A549 (cell line): Measurements from ENCODE around the gene KCNAB2. TPM values are rescaled to one million over a fixed set of nuclear protein-coding genes. Genes with fewer than 3 reads are reported as not detected.

Source experiments
- ATAC-seq, 2 experiments: fragments of 200-7000 bp in 1 of 2; fragments of >200 bp in 1 of 2; cut with Nextera tagmentation in 1 of 2; cut with Tn5 transposase in 1 of 2; 3 replicates each; pipeline versions ENCODE4 v1.8.0 to v1.9.1; 2018 to 2020; ENCODE audit warnings: mild to moderate bottlenecking in 1 of 2, moderate library complexity in 1 of 2
- CTCF ChIA-PET: fragments of 300-600 bp; sonication (Branson Sonifier 250); formaldehyde crosslinking; extraction: SDS; loops from one replicate; lab custom pipeline; 2021; ENCODE audit warnings: antibody characterized with exemption, inconsistent platforms; lab: Yijun Ruan, JAX
- POLR2A ChIA-PET: fragments of 350-600 bp; formaldehyde crosslinking; extraction: SDS; loops from one replicate; lab custom pipeline; 2021; ENCODE audit warnings: antibody characterized with exemption, inconsistent platforms; lab: Yijun Ruan, JAX
- DNase-seq, 2 experiments: peaks; one replicate each; pipeline versions ENCODE4 v3.0.0 to v3.0.0-alpha.2; 2011 to 2016; ENCODE audit warnings: low read depth in 1 of 2, low spot score in 1 of 2
- FAIRE-seq: peaks from 2 replicates; lab custom pipeline; 2011; peaks lifted over from hg19 to GRCh38; lab: Jason Lieb, UNC
- H3K27ac ChIP-seq, 2 experiments: fragments of >200 bp; sonication (Bioruptor Twin); formaldehyde crosslinking; 3 replicates each; pipeline ENCODE4 v1.5.1; 2016 to 2017
- H3K4me1 ChIP-seq: fragments of >200 bp; sonication (Bioruptor Twin); formaldehyde crosslinking; 3 replicates; pipeline ENCODE4 v1.6.1; 2016
- H3K4me2 ChIP-seq: fragments of >200 bp; sonication (Bioruptor Twin); formaldehyde crosslinking; 3 replicates; pipeline ENCODE4 v1.6.1; 2016
- H3K4me3 ChIP-seq: fragments of >200 bp; sonication (Bioruptor Twin); formaldehyde crosslinking; 3 replicates; pipeline ENCODE4 v1.5.1; 2016
- H3K9me3 ChIP-seq: fragments of >200 bp; sonication (Bioruptor Twin); formaldehyde crosslinking; 3 replicates; pipeline ENCODE4 v1.6.1; 2016
- CBX2 ChIP-seq: fragments of 200-600 bp; sonication (generic); IDR thresholded peaks from 2 replicates; pipeline ENCODE4 v1.6.1; 2016; ENCODE audit warnings: low read depth, mild to moderate bottlenecking, borderline replicate concordance
- CBX8 ChIP-seq: fragments of 200-600 bp; sonication (generic); IDR thresholded peaks from 2 replicates; pipeline ENCODE4 v1.6.1; 2016
- CEBPB ChIP-seq, 2 experiments: fragments of >200 bp in 1 of 2; sonication (Bioruptor Twin) in 1 of 2; formaldehyde crosslinking in 1 of 2; IDR thresholded peaks; 2 replicates each; pipeline ENCODE4 v1.6.1; 2012 to 2016
- CHD2 ChIP-seq: fragments of 150-350 bp; IDR thresholded peaks from 2 replicates; pipeline ENCODE4 v1.6.1; 2014; ENCODE audit warnings: low read length; ENCODE audit not compliant: partially characterized antibody
- EHMT2 ChIP-seq: fragments of 200-600 bp; sonication (generic); IDR thresholded peaks from 2 replicates; pipeline ENCODE4 v1.6.1; 2016; ENCODE audit warnings: antibody characterized with exemption, low read depth, mild to moderate bottlenecking, moderate library complexity
- EP300 ChIP-seq, 2 experiments: fragments of >200 bp; sonication (Bioruptor Twin); formaldehyde crosslinking; IDR thresholded peaks; 2 replicates in 1 of 2; 3 replicates in 1 of 2; pipeline ENCODE4 v1.6.1; 2016 to 2017
- FOSB ChIP-seq: fragments of 250-450 bp; sonication (Bioruptor Pico); IDR thresholded peaks from 2 replicates; pipeline ENCODE4 v1.5.0; 2020; ENCODE audit warnings: mild to moderate bottlenecking, moderate library complexity
- FOSL2 ChIP-seq, 2 experiments: fragments of 450-650 bp in 1 of 2; fragments of >200 bp in 1 of 2; sonication (Bioruptor Twin) in 1 of 2; formaldehyde crosslinking; IDR thresholded peaks; 2 replicates each; pipeline versions ENCODE4 v1.5.0 to v1.6.1; 2016 to 2020; ENCODE audit warnings: mild to moderate bottlenecking in 1 of 2, moderate library complexity in 1 of 2
- FOXS1 ChIP-seq: fragments of 250-450 bp; sonication (Bioruptor Pico); IDR thresholded peaks from 2 replicates; pipeline ENCODE4 v1.5.0; 2020; ENCODE audit warnings: mild to moderate bottlenecking, moderate library complexity
- GATA3 ChIP-seq: IDR thresholded peaks from 2 replicates; pipeline ENCODE4 v1.6.1; 2012; ENCODE audit warnings: borderline replicate concordance
- HDAC2 ChIP-seq: fragments of 200-600 bp; sonication (generic); IDR thresholded peaks from 2 replicates; pipeline ENCODE4 v1.6.1; 2016
- JUNB ChIP-seq: fragments of >200 bp; sonication (Bioruptor Twin); formaldehyde crosslinking; IDR thresholded peaks from 2 replicates; pipeline ENCODE4 v1.6.1; 2016
- KDM1A ChIP-seq: fragments of 200-600 bp; sonication (generic); IDR thresholded peaks from 2 replicates; pipeline ENCODE4 v1.6.1; 2016; ENCODE audit warnings: low read depth, mild to moderate bottlenecking
- MAFK ChIP-seq: fragments of 450-650 bp; IDR thresholded peaks from 2 replicates; pipeline ENCODE4 v1.6.1; 2014; ENCODE audit not compliant: partially characterized antibody
- MAZ ChIP-seq: fragments of 150-350 bp; IDR thresholded peaks from 2 replicates; pipeline ENCODE4 v1.6.1; 2014; ENCODE audit warnings: antibody characterized with exemption, low read depth, low read length, borderline replicate concordance
- NR3C1 ChIP-seq: fragments of >200 bp; sonication (Bioruptor Twin); formaldehyde crosslinking; IDR thresholded peaks from 3 replicates; pipeline ENCODE4 v1.6.1; 2017
- RAD21 ChIP-seq, 2 experiments: fragments of >200 bp in 1 of 2; sonication (Bioruptor Twin) in 1 of 2; formaldehyde crosslinking in 1 of 2; IDR thresholded peaks in 1 of 2; conservative IDR thresholded peaks in 1 of 2; 2 replicates in 1 of 2; 3 replicates in 1 of 2; pipeline ENCODE4 v1.6.1; 2012 to 2018; ENCODE audit warnings: inconsistent platforms in 1 of 2
- RCOR1 ChIP-seq: fragments of 150-350 bp; IDR thresholded peaks from 2 replicates; pipeline ENCODE4 v1.6.1; 2014; ENCODE audit warnings: antibody characterized with exemption, low read length, low read depth
- RNF2 ChIP-seq: fragments of 200-600 bp; sonication (generic); IDR thresholded peaks from 2 replicates; pipeline ENCODE4 v1.6.1; 2016; ENCODE audit warnings: low read depth, mild to moderate bottlenecking, antibody characterized with exemption, moderate library complexity, borderline replicate concordance
- SREBF2 ChIP-seq: fragments of 450-650 bp; IDR thresholded peaks from 2 replicates; pipeline ENCODE4 v1.6.1; 2014; ENCODE audit warnings: mild to moderate bottlenecking, moderate library complexity
- WGBS: methylation state at CpG from one replicate; pipeline ENCODE4 v1.1.6; 2017; ENCODE audit errors: missing lambda C conversion rate; 5-methylcytosine and 5-hydroxymethylcytosine counted together
- polyA plus RNA-seq, 4 experiments: library from polyadenylated mRNA; depleted of rRNA in 3 of 4; stranded (reverse); fragments of >200 nt; fragmentation: RNase III in 1 of 4; extraction: RNeasy Plus Mini Kit Qiagen cat#74134 plus additional on column Dnase treatment in 1 of 4; gene quantifications; 2 replicates in 3 of 4; 3 replicates in 1 of 4; pipeline ENCODE4 v1.2.3, GENCODE V29; 2011 to 2017
- TF ChIP-seq, protein P1 (sequence below): fragments of >200 bp; sonication (Bioruptor Twin); formaldehyde crosslinking; IDR thresholded peaks from 2 replicates; pipeline ENCODE4 v1.6.1; 2016
- TF ChIP-seq, protein P2 (sequence below): fragments of >200 bp; sonication (Bioruptor Twin); formaldehyde crosslinking; IDR thresholded peaks from 3 replicates; pipeline ENCODE4 v1.5.1; 2016
- TF ChIP-seq, protein P3 (sequence below): IDR thresholded peaks from 2 replicates; pipeline ENCODE4 v1.6.1; 2012
- TF ChIP-seq, protein P4 (sequence below): fragments of 450-650 bp; IDR thresholded peaks from 2 replicates; pipeline ENCODE4 v1.6.1; 2014; ENCODE audit warnings: antibody characterized with exemption
- TF ChIP-seq, protein P5 (sequence below): IDR thresholded peaks from 2 replicates; pipeline ENCODE4 v1.6.1; 2012; ENCODE audit warnings: low read depth, borderline replicate concordance
- TF ChIP-seq, protein P6 (sequence below): fragments of 250-450 bp; sonication (Bioruptor Pico); IDR thresholded peaks from 2 replicates; pipeline ENCODE4 v1.5.0; 2021; ENCODE audit warnings: mild to moderate bottlenecking, moderate library complexity, borderline replicate concordance

KCNAB2 gene
- polyA plus RNA-seq, 2 of the 4 experiments (the other 2 are of a cell fraction): 7.3 to 9.9 TPM

DNA sequence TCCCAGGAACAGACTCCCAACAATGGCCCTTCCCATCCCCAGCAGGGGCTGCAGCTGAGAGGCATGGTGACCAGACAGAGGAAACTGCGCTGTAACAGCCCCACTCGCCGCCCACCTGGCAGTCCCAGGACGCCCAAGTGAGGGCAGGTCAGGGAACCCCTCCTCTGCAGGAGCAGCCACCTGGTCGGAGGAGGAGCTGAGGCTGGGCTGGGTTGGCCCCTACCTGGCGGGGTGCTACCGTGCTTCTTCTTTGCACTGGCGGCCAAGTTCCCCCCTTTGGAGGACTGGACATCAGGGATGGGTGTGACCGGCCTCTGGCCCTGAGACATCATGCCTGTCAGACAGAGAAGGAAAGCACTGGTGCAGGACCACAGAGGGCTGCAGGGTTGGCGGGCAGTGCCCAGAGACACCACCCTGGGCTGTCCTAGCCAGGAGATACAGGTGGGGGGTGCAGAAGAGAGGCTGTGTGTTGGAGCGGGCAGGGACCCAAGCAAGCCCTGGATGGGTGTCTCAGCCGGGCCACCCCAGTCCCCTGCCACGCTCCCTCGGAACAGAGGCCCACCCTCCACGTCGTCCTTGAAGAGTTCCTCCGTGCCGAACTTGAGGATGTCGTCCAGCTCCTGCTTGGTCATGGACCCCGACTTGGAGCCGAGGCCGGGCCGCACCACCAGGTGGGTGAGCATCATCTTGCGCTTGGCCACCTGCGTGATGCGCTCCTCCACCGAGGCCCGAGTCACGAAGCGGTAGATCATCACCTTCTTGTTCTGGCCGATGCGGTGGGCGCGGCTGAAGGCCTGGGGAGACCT is 82.8 kb downstream of the KCNAB2 start:
- peak overlapping the region; percentile 54 for H3K4me2 ChIP-seq
- TF ChIP-seq MAZ: no peak
- no peak for DNase-seq
- ATAC-seq: no peak; a peak in 1 of 6 replicates
- peaks cover 3% of the 10 kb centered on the region; the same call in 2 of the 3 replicates for H3K4me1 ChIP-seq
- ChIA-PET POLR2A (no interaction called here), CTCF (interaction anchor here (2.6 kb wide), 1 partner anchor 43 kb away, joined by 11 read pairs; no protein-coding TSS in a partner anchor)
- WGBS: 93% methylated on average over 25 of the region's 34 CpGs
- H3K9me3 ChIP-seq: peaks cover 6% of the 10 kb centered on the region; the same call in 1 of the 3 replicates
- no peak overlapping the region for H3K4me3 ChIP-seq
- H3K27ac ChIP-seq: no peak overlapping the region
- no peak for FAIRE-seq

DNA sequence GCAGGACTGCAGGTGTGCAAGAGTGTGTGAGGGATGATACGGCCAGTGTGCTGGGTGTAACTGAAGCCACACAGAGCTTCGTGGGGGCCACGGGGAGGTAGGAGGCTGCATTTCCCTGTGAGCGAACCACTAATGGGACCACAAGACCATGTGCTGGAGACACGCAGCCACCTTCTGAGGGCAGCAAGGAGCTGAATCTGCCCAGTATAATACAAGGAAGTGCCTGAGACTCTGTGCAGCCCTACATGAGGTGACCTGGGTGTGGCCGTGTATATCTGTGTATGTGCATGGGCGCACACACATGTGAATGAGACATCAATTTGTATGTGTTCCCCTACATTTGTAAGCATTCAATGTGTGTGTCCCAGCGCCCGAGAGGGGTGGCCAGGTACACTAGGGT is 83.6 kb downstream of the KCNAB2 start:
- Histone ChIP-seq H3K4me1 (peaks cover 3% of the 10 kb centered on the region; the same call in 2 of the 3 replicates), H3K4me2 (no peak overlapping the region), H3K4me3 (no peak overlapping the region), H3K27ac (no peak overlapping the region), H3K9me3 (peaks cover 6% of the 10 kb centered on the region; the same call in 1 of the 3 replicates)
- ATAC-seq (peak in 1 of 2 experiments; percentile 17; a peak in 1 of 6 replicates), FAIRE-seq (no peak), DNase-seq (no peak)
- TF ChIP-seq, protein P1, sequence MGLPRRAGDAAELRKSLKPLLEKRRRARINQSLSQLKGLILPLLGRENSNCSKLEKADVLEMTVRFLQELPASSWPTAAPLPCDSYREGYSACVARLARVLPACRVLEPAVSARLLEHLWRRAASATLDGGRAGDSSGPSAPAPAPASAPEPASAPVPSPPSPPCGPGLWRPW: no peak
- TF ChIP-seq CBX2 (no peak), NR3C1 (no peak), SREBF2 (no peak), FOSL2 (IDR thresholded peaks at IDR 0.05) (no peak), FOSL2 (CRISPR knock-in tag; IDR thresholded peaks at IDR 0.05) (no peak), RAD21 (conservative IDR thresholded peaks at IDR 0.05 in 1 of 2, IDR thresholded peaks at IDR 0.05 in 1 of 2) (no peak), MAFK (no peak), JUNB (no peak), KDM1A (no peak), RNF2 (no peak), CHD2 (no peak)
- TF ChIP-seq, protein P2, sequence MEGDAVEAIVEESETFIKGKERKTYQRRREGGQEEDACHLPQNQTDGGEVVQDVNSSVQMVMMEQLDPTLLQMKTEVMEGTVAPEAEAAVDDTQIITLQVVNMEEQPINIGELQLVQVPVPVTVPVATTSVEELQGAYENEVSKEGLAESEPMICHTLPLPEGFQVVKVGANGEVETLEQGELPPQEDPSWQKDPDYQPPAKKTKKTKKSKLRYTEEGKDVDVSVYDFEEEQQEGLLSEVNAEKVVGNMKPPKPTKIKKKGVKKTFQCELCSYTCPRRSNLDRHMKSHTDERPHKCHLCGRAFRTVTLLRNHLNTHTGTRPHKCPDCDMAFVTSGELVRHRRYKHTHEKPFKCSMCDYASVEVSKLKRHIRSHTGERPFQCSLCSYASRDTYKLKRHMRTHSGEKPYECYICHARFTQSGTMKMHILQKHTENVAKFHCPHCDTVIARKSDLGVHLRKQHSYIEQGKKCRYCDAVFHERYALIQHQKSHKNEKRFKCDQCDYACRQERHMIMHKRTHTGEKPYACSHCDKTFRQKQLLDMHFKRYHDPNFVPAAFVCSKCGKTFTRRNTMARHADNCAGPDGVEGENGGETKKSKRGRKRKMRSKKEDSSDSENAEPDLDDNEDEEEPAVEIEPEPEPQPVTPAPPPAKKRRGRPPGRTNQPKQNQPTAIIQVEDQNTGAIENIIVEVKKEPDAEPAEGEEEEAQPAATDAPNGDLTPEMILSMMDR: no peak
- TF ChIP-seq, protein P3, sequence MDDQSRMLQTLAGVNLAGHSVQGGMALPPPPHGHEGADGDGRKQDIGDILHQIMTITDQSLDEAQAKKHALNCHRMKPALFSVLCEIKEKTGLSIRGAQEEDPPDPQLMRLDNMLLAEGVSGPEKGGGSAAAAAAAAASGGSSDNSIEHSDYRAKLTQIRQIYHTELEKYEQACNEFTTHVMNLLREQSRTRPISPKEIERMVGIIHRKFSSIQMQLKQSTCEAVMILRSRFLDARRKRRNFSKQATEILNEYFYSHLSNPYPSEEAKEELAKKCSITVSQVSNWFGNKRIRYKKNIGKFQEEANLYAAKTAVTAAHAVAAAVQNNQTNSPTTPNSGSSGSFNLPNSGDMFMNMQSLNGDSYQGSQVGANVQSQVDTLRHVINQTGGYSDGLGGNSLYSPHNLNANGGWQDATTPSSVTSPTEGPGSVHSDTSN: no peak
- TF ChIP-seq, protein P4, sequence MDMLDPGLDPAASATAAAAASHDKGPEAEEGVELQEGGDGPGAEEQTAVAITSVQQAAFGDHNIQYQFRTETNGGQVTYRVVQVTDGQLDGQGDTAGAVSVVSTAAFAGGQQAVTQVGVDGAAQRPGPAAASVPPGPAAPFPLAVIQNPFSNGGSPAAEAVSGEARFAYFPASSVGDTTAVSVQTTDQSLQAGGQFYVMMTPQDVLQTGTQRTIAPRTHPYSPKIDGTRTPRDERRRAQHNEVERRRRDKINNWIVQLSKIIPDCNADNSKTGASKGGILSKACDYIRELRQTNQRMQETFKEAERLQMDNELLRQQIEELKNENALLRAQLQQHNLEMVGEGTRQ: no peak
- POLR2A ChIA-PET: no interaction called here
- 83% methylated on average over 7 of the region's 9 CpGs for WGBS
- CTCF ChIA-PET: no interaction called here

DNA sequence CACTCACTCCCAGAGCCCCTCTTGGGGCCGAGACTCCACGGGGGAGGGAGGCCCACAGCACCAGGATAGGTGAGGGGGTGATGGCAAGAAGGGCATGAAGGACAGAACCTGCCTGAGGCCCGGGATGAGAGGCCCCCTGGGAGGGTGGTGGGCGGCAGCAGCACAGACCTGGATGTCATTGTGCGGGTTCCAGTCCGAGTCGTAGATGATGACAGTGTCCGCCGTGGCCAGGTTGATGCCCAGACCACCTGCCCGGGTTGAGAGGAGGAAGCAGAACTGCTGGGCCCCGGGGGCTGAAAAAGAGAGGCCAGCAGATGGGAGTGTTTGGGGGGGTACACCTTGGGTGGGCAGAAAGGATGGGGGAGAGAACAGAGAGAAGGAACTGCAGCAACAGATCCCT is 84.3 kb downstream of the KCNAB2 start:
- Histone ChIP-seq H3K4me3 (no peak overlapping the region), H3K27ac (no peak overlapping the region), H3K9me3 (peaks cover 6% of the 10 kb centered on the region; the same call in 1 of the 3 replicates), H3K4me2 (no peak overlapping the region), H3K4me1 (peaks cover 3% of the 10 kb centered on the region; the same call in 2 of the 3 replicates)
- FAIRE-seq: no peak
- 75% methylated on average over 7 of the region's 11 CpGs for WGBS
- ChIA-PET POLR2A (no interaction called here), CTCF (no interaction called here)
- no peak for DNase-seq
- no peak for ATAC-seq
- TF ChIP-seq RCOR1: no peak
- no peak for TF ChIP-seq HDAC2
- no peak for TF ChIP-seq CEBPB (IDR thresholded peaks at IDR 0.05)
- TF ChIP-seq, protein P5, sequence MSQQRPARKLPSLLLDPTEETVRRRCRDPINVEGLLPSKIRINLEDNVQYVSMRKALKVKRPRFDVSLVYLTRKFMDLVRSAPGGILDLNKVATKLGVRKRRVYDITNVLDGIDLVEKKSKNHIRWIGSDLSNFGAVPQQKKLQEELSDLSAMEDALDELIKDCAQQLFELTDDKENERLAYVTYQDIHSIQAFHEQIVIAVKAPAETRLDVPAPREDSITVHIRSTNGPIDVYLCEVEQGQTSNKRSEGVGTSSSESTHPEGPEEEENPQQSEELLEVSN: no peak
- TF ChIP-seq CBX8: no peak
- no peak for TF ChIP-seq EP300 (IDR thresholded peaks at IDR 0.05)
- TF ChIP-seq, protein P1: no peak
- TF ChIP-seq FOXS1: no peak
- no peak for TF ChIP-seq CBX2
- TF ChIP-seq GATA3: no peak
- no peak for TF ChIP-seq MAFK
- no peak for TF ChIP-seq EHMT2
- TF ChIP-seq CHD2: no peak
- TF ChIP-seq, protein P6, sequence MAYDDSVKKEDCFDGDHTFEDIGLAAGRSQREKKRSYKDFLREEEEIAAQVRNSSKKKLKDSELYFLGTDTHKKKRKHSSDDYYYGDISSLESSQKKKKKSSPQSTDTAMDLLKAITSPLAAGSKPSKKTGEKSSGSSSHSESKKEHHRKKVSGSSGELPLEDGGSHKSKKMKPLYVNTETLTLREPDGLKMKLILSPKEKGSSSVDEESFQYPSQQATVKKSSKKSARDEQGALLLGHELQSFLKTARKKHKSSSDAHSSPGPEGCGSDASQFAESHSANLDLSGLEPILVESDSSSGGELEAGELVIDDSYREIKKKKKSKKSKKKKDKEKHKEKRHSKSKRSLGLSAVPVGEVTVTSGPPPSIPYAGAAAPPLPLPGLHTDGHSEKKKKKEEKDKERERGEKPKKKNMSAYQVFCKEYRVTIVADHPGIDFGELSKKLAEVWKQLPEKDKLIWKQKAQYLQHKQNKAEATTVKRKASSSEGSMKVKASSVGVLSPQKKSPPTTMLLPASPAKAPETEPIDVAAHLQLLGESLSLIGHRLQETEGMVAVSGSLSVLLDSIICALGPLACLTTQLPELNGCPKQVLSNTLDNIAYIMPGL: no peak
- TF ChIP-seq FOSB (CRISPR knock-in tag): no peak
